ENCODE data around the gene OSBPL3. TPM values are rescaled to one million over a fixed set of nuclear protein-coding genes. Genes with fewer than 3 reads are reported as not detected.

Gene OSBPL3
- total RNA-seq, 1 experiment from 2014 or later = 36.8 TPM

GRCh38 chr7:24833549-24833948, 146.4 kb downstream of the OSBPL3 start:
- Histone ChIP-seq H3K4me1 (ENCODE audit: control insufficient read depth in 1 of 2, insufficient read depth in 2 of 2, low read length in 2 of 2) (peaks cover 14 to 47% of the 10 kb centered on the region in 2 experiments), H3K9me2 (ENCODE audit: insufficient read depth) (no peaks in the 10 kb centered on the region), H3K4me3 (replicated peaks in 1 of 2; ENCODE audit: low read depth in 1 of 2, low read length in 2 of 2) (no peak overlapping the region), H3K36me3 (ENCODE audit: control insufficient read depth in 1 of 2, insufficient read depth in 2 of 2, low read length in 2 of 2) (peaks cover 4 to 11% of the 10 kb centered on the region in 2 experiments; a peak in 3 of 4 replicates), H3K27ac (ENCODE audit: low read depth, low read length) (no peak overlapping the region), H3K9ac (ENCODE audit: low read length) (no peak overlapping the region), H3K4me2 (ENCODE audit: low read length) (no peak overlapping the region), H2AFZ (ENCODE audit: low read depth, low read length, poor library complexity, severe bottlenecking) (no peak overlapping the region), H4K20me1 (ENCODE audit: insufficient read depth) (no peaks in the 10 kb centered on the region), H3K9me3 (ENCODE audit: control insufficient read depth in 1 of 2, insufficient read depth in 1 of 2, low read depth in 1 of 2, low read length in 2 of 2) (no peaks in the 10 kb centered on the region), H3K79me2 (ENCODE audit: insufficient read depth, low read length) (no peaks in the 10 kb centered on the region), H3K27me3 (ENCODE audit: insufficient read depth, low read length) (no peaks in the 10 kb centered on the region)
- TF ChIP-seq TCF7L2 (IDR thresholded peaks at IDR 0.05; ENCODE audit: borderline replicate concordance, extremely low read depth, insufficient read depth, insufficient read length) (no peak), ELF1 (IDR thresholded peaks at IDR 0.05; ENCODE audit: borderline replicate concordance, low read depth) (no peak), ATF3 (IDR thresholded peaks at IDR 0.05) (no peak), JUND (IDR thresholded peaks at IDR 0.05) (no peak), CBX3 (IDR thresholded peaks at IDR 0.05; ENCODE audit: low read depth) (no peak), POLR2A (IDR thresholded peaks at IDR 0.05; ENCODE audit: borderline replicate concordance, extremely low read depth, insufficient read depth, insufficient read length) (no peak), CTCF (IDR thresholded peaks at IDR 0.05 in 2 of 3, conservative IDR thresholded peaks at IDR 0.05 in 1 of 3; ENCODE audit: borderline replicate concordance in 1 of 3, insufficient read depth in 1 of 3, low read depth in 2 of 3, low read length in 2 of 3) (no peak)
- DNase-seq (ENCODE audit: low read depth, low spot score) (no peak), ATAC-seq (no peak)
- RAD21 ChIA-PET (ENCODE audit: low non-redundant PET in 1 of 2, low total read pairs in 2 of 2, uncharacterized antibody in 2 of 2, unreplicated experiment in 2 of 2) = no interaction called here
- CTCF ChIA-PET = no interaction called here
- POLR2A ChIA-PET = no interaction called here
- intact Hi-C loops (cut with micrococcal nuclease) = no loop called here
- no TSS peak for BruUV-seq (replicated peaks)

GRCh38 chr7:24831240-24831639, 148.7 kb downstream of the OSBPL3 start:
- no peaks in the 10 kb centered on the region for H3K9me2 ChIP-seq (ENCODE audit: insufficient read depth)
- H3K4me1 ChIP-seq (ENCODE audit: control insufficient read depth in 1 of 2, insufficient read depth in 2 of 2, low read length in 2 of 2) = peaks cover 33 to 70% of the 10 kb centered on the region in 2 experiments
- H4K20me1 ChIP-seq (ENCODE audit: insufficient read depth) = no peaks in the 10 kb centered on the region
- peaks cover 4 to 10% of the 10 kb centered on the region in 2 experiments; a peak in 3 of 4 replicates for H3K36me3 ChIP-seq (ENCODE audit: control insufficient read depth in 1 of 2, insufficient read depth in 2 of 2, low read length in 2 of 2)
- H3K4me3 ChIP-seq (replicated peaks in 1 of 2; ENCODE audit: low read depth in 1 of 2, low read length in 2 of 2) = no peak overlapping the region
- no peak for ATAC-seq
- CTCF ChIA-PET = no interaction called here
- no peak overlapping the region for H2AFZ ChIP-seq (ENCODE audit: low read depth, low read length, poor library complexity, severe bottlenecking)
- no peaks in the 10 kb centered on the region for H3K79me2 ChIP-seq (ENCODE audit: insufficient read depth, low read length)
- intact Hi-C loops (cut with micrococcal nuclease) = no loop called here
- no peak overlapping the region for H3K9ac ChIP-seq (ENCODE audit: low read length)
- DNase-seq (ENCODE audit: low read depth, low spot score) = no peak
- no TSS peak for BruUV-seq (replicated peaks)
- no peaks in the 10 kb centered on the region for H3K9me3 ChIP-seq (ENCODE audit: control insufficient read depth in 1 of 2, insufficient read depth in 1 of 2, low read depth in 1 of 2, low read length in 2 of 2)
- H3K27me3 ChIP-seq (ENCODE audit: insufficient read depth, low read length) = no peaks in the 10 kb centered on the region
- RAD21 ChIA-PET (ENCODE audit: low non-redundant PET in 1 of 2, low total read pairs in 2 of 2, uncharacterized antibody in 2 of 2, unreplicated experiment in 2 of 2) = no interaction called here
- POLR2A ChIA-PET = no interaction called here
- no peak overlapping the region for H3K27ac ChIP-seq (ENCODE audit: low read depth, low read length)
- H3K4me2 ChIP-seq (ENCODE audit: low read length) = no peak overlapping the region
- TF ChIP-seq POLR2A (IDR thresholded peaks at IDR 0.05; ENCODE audit: borderline replicate concordance, extremely low read depth, insufficient read depth, insufficient read length) (no peak), FOSL1 (IDR thresholded peaks at IDR 0.05; ENCODE audit: low read depth) (no peak), MAX (IDR thresholded peaks at IDR 0.05) (no peak), ELF1 (IDR thresholded peaks at IDR 0.05; ENCODE audit: borderline replicate concordance, low read depth) (no peak), REST (IDR thresholded peaks at IDR 0.05; ENCODE audit: low read depth) (no peak), CTCF (IDR thresholded peaks at IDR 0.05 in 2 of 3, conservative IDR thresholded peaks at IDR 0.05 in 1 of 3; ENCODE audit: borderline replicate concordance in 1 of 3, insufficient read depth in 1 of 3, low read depth in 2 of 3, low read length in 2 of 3) (no peak), ZFX (IDR thresholded peaks at IDR 0.05) (no peak), SIN3A (IDR thresholded peaks at IDR 0.05; ENCODE audit: low read depth) (no peak)

All from HCT116 (cell line).